Activated CD8-positive, alpha-beta T cell treated with anti-CD3 and anti-CD28 coated beads, Interleukin-2, amount 10 ng/mL, durations not matched to agents 7 days and 5 days (primary cell): ENCODE data around the gene ABHD4. TPM values are rescaled to one million over a fixed set of nuclear protein-coding genes. Genes with fewer than 3 reads are reported as not detected.

ENCODE experiments used
- ATAC-seq: fragments of 150-1000 bp; cut with Tn5 transposase; one replicate; pipeline ENCODE4 v1.10.0; 2021; ENCODE audit warnings: moderate library complexity
- CTCF ChIA-PET: fragments of 350-600 bp; sonication (Branson Sonifier 250); formaldehyde crosslinking; loops from one replicate; lab custom pipeline; 2021; ENCODE audit warnings: antibody characterized with exemption; lab: Charles Lee
- POLR2A ChIA-PET: fragments of 350-600 bp; sonication (Branson Sonifier 250); formaldehyde crosslinking; loops from one replicate; lab custom pipeline; 2021; ENCODE audit warnings: antibody characterized with exemption; lab: Charles Lee
- DNase-seq: peaks from one replicate; pipeline ENCODE4 v3.0.0-alpha.2; 2020
- H3K27ac Mint-ChIP-seq: one replicate; pipeline ENCODE4 v1.8.0; 2021; ENCODE audit warnings: mild to moderate bottlenecking, mixed read lengths
- H3K27me3 Mint-ChIP-seq: one replicate; pipeline ENCODE4 v1.8.0; 2021; ENCODE audit warnings: low read depth, mixed read lengths
- H3K36me3 Mint-ChIP-seq: one replicate; pipeline ENCODE4 v1.8.0; 2021; ENCODE audit warnings: low read depth, mixed read lengths
- H3K4me1 Mint-ChIP-seq: one replicate; pipeline ENCODE4 v1.8.0; 2021; ENCODE audit warnings: low read depth, mixed read lengths
- H3K4me3 Mint-ChIP-seq: one replicate; pipeline ENCODE4 v1.8.0; 2021; ENCODE audit warnings: mild to moderate bottlenecking, mixed read lengths
- H3K9me3 Mint-ChIP-seq: one replicate; pipeline ENCODE4 v1.8.0; 2022; ENCODE audit warnings: mixed read lengths; ENCODE audit not compliant: insufficient read depth
- total RNA-seq, 2 experiments: library from RNA; stranded (reverse); gene quantifications; one replicate each; pipeline ENCODE4 v1.2.3, GENCODE V29; 2021

Gene ABHD4
- total RNA-seq, 2 experiments from 2014 or later = 8.0 to 8.5 TPM

- POLR2A ChIA-PET = no interaction called here
- DNase-seq (no peak), ATAC-seq (no peak)
- Mint-ChIP-seq H3K4me1 (peaks cover 10% of the 10 kb centered on the region), H3K36me3 (no peaks in the 10 kb centered on the region), H3K27me3 (peaks cover 2% of the 10 kb centered on the region), H3K27ac (no peak overlapping the region), H3K9me3 (no peaks in the 10 kb centered on the region), H3K4me3 (no peak overlapping the region)
- CTCF ChIA-PET = interaction anchor here (0.9 to 1.7 kb wide), 2 partner anchors 48 to 76 kb away, joined by 3 to 8 read pairs; no protein-coding TSS in a partner anchor
These were observed 48.6 kb downstream of the ABHD4 start for GRCh38 chr14:22646570-22647254.

GRCh38 chr14:22648506-22648905 lies 50.4 kb downstream of the ABHD4 start:
- Mint-ChIP-seq H3K36me3 (no peaks in the 10 kb centered on the region), H3K27me3 (peaks cover 2% of the 10 kb centered on the region), H3K9me3 (no peaks in the 10 kb centered on the region), H3K4me3 (no peak overlapping the region), H3K27ac (no peak overlapping the region), H3K4me1 (peaks cover 11% of the 10 kb centered on the region)
- ATAC-seq (no peak), DNase-seq (no peak)
- ChIA-PET POLR2A (no interaction called here), CTCF (interaction anchor here (0.8 to 2.5 kb wide), 4 partner anchors 10 to 334 kb away, joined by 3 to 11 read pairs (median 3); no protein-coding TSS in a partner anchor)

GRCh38 chr14:22650046-22650739 lies 52.1 kb downstream of the ABHD4 start:
- ATAC-seq (no peak), DNase-seq (no peak)
- Mint-ChIP-seq H3K27ac (no peak overlapping the region), H3K36me3 (no peaks in the 10 kb centered on the region), H3K4me3 (no peak overlapping the region), H3K4me1 (peaks cover 11% of the 10 kb centered on the region), H3K9me3 (no peaks in the 10 kb centered on the region), H3K27me3 (peaks cover 2% of the 10 kb centered on the region)
- ChIA-PET POLR2A (interaction anchor here (2.8 kb wide), 1 partner anchor 62 kb away, joined by 8 read pairs; the partner anchor contains the start of gene DAD1), CTCF (interaction anchor here (1.3 to 2.5 kb wide), 3 partner anchors 10 to 408 kb away, joined by 3 to 11 read pairs (median 6); no protein-coding TSS in a partner anchor)

- ChIA-PET POLR2A (interaction anchor here (2.8 kb wide), 1 partner anchor 63 kb away, joined by 8 read pairs; the partner anchor contains the start of gene DAD1), CTCF (interaction anchor here (1.0 to 1.6 kb wide), 6 partner anchors 9 to 407 kb away, joined by 3 to 11 read pairs (median 4); no protein-coding TSS in a partner anchor)
- no peaks in the 10 kb centered on the region for H3K36me3 Mint-ChIP-seq
- H3K27me3 Mint-ChIP-seq = peaks cover 2% of the 10 kb centered on the region
- H3K9me3 Mint-ChIP-seq = no peaks in the 10 kb centered on the region
- no peak overlapping the region for H3K27ac Mint-ChIP-seq
- peaks cover 12% of the 10 kb centered on the region for H3K4me1 Mint-ChIP-seq
- DNase-seq (no peak), ATAC-seq (peak; percentile 38)
- no peak overlapping the region for H3K4me3 Mint-ChIP-seq
These were observed 52.9 kb downstream of the ABHD4 start for GRCh38 chr14:22650960-22651521.

GRCh38 chr14:22651586-22651985 lies 53.5 kb downstream of the ABHD4 start:
- Mint-ChIP-seq H3K9me3 (no peaks in the 10 kb centered on the region), H3K4me3 (no peak overlapping the region), H3K27me3 (peaks cover 2% of the 10 kb centered on the region), H3K4me1 (peaks cover 17% of the 10 kb centered on the region), H3K36me3 (no peaks in the 10 kb centered on the region), H3K27ac (no peak overlapping the region)
- ChIA-PET POLR2A (interaction anchor here (2.8 kb wide), 1 partner anchor 63 kb away, joined by 8 read pairs; the partner anchor contains the start of gene DAD1), CTCF (interaction anchor here (1.0 to 1.6 kb wide), 6 partner anchors 9 to 407 kb away, joined by 3 to 11 read pairs (median 4); no protein-coding TSS in a partner anchor)
- DNase-seq (no peak), ATAC-seq (no peak)

GRCh38 chr14:22653012-22653621 lies 55.0 kb downstream of the ABHD4 start:
- no peak overlapping the region for H3K4me3 Mint-ChIP-seq
- peaks cover 2% of the 10 kb centered on the region for H3K27me3 Mint-ChIP-seq
- no peak overlapping the region for H3K27ac Mint-ChIP-seq
- POLR2A ChIA-PET = interaction anchor here (2.8 kb wide), 1 partner anchor 65 kb away, joined by 8 read pairs; the partner anchor contains the start of gene DAD1
- DNase-seq (peak; percentile 63), ATAC-seq (peak; percentile 87)
- H3K36me3 Mint-ChIP-seq = no peaks in the 10 kb centered on the region
- H3K4me1 Mint-ChIP-seq = peaks cover 18% of the 10 kb centered on the region
- CTCF ChIA-PET = interaction anchor here (0.6 to 3.2 kb wide), 21 partner anchors 9 to 741 kb away, joined by 3 to 59 read pairs (median 4); partner anchors contain the start of genes DAD1 and OR6J1
- no peaks in the 10 kb centered on the region for H3K9me3 Mint-ChIP-seq

GRCh38 chr14:22656226-22656625 lies 58.1 kb downstream of the ABHD4 start:
- ChIA-PET POLR2A (no interaction called here), CTCF (interaction anchor here (5.1 kb wide), 1 partner anchor 85 kb away, joined by 27 read pairs; no protein-coding TSS in a partner anchor)
- no peaks in the 10 kb centered on the region for H3K9me3 Mint-ChIP-seq
- H3K27me3 Mint-ChIP-seq = peaks cover 1% of the 10 kb centered on the region
- ATAC-seq = no peak
- DNase-seq = no peak
- no peaks in the 10 kb centered on the region for H3K36me3 Mint-ChIP-seq
- no peak overlapping the region for H3K27ac Mint-ChIP-seq
- peaks cover 12% of the 10 kb centered on the region for H3K4me1 Mint-ChIP-seq
- H3K4me3 Mint-ChIP-seq = no peak overlapping the region

GRCh38 chr14:22656945-22657731 lies 59.0 kb downstream of the ABHD4 start:
- peaks cover 2% of the 10 kb centered on the region for H3K27me3 Mint-ChIP-seq
- POLR2A ChIA-PET = interaction anchor here (1.3 kb wide), 1 partner anchor 87 kb away, joined by 5 read pairs; no protein-coding TSS in a partner anchor
- ATAC-seq = no peak
- H3K4me1 Mint-ChIP-seq = peaks cover 6% of the 10 kb centered on the region
- no peak for DNase-seq
- no peak overlapping the region for H3K27ac Mint-ChIP-seq
- H3K9me3 Mint-ChIP-seq = no peaks in the 10 kb centered on the region
- CTCF ChIA-PET = interaction anchor here (0.7 to 5.1 kb wide), 5 partner anchors 58 to 198 kb away, joined by 3 to 27 read pairs (median 9); no protein-coding TSS in a partner anchor
- H3K36me3 Mint-ChIP-seq = no peaks in the 10 kb centered on the region
- no peak overlapping the region for H3K4me3 Mint-ChIP-seq

GRCh38 chr14:22657861-22658260 lies 59.8 kb downstream of the ABHD4 start:
- no peaks in the 10 kb centered on the region for H3K9me3 Mint-ChIP-seq
- no peaks in the 10 kb centered on the region for H3K36me3 Mint-ChIP-seq
- ATAC-seq = no peak
- ChIA-PET CTCF (interaction anchor here (0.6 to 5.1 kb wide), 8 partner anchors 9 to 243 kb away, joined by 3 to 27 read pairs (median 4); no protein-coding TSS in a partner anchor), POLR2A (interaction anchor here (1.3 kb wide), 1 partner anchor 88 kb away, joined by 5 read pairs; no protein-coding TSS in a partner anchor)
- peaks cover 2% of the 10 kb centered on the region for H3K27me3 Mint-ChIP-seq
- peaks cover 6% of the 10 kb centered on the region for H3K4me1 Mint-ChIP-seq
- DNase-seq = no peak
- H3K4me3 Mint-ChIP-seq = no peak overlapping the region
- H3K27ac Mint-ChIP-seq = no peak overlapping the region

GRCh38 chr14:22658946-22659345 lies 60.8 kb downstream of the ABHD4 start:
- Mint-ChIP-seq H3K4me3 (no peak overlapping the region), H3K27ac (no peak overlapping the region), H3K9me3 (no peaks in the 10 kb centered on the region), H3K4me1 (peaks cover 7% of the 10 kb centered on the region), H3K27me3 (peaks cover 6% of the 10 kb centered on the region), H3K36me3 (no peaks in the 10 kb centered on the region)
- no peak for DNase-seq
- ChIA-PET CTCF (interaction anchor here (1.0 to 5.1 kb wide), 9 partner anchors 11 to 327 kb away, joined by 3 to 27 read pairs (median 4); no protein-coding TSS in a partner anchor), POLR2A (no interaction called here)
- no peak for ATAC-seq
